Measurements from ENCODE around the gene MYLK3. TPM values are rescaled to one million over a fixed set of nuclear protein-coding genes. Genes with fewer than 3 reads are reported as not detected.
"Not testable (repeated sequence)": the region's sequence is repeated elsewhere in the genome, so short reads cannot be mapped to it uniquely, and the experiment has no call there.

The MYLK3 gene
- total RNA-seq, 2 donors from 2014 or later: 230 to 333 TPM

DNA sequence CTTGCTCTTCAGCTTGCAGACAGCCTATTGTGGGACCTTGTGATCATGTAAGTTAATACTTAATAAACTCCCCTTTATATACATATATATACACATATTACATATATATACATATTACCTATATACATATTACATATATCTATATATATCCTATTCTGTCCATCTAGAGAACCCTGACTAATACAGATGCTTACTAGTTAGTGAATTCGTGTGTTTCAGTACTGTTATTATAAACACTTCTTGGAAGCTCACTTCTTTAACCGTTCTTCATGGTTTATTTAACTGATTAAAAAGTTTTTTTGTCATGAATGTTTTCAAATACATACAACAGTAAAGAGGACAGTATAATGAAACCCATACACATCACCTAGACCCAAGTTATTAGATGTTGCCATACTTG lies 46.1 kb downstream of the MYLK3 start:
- intact Hi-C loops (cut with DNase I): loop anchor here in 1 of 2 donors (10.0 kb wide), 1 partner anchor 103 kb away; no protein-coding TSS in a partner anchor
- DNase-seq: no peak
- ATAC-seq: no peak

- no peak for DNase-seq
- intact Hi-C loops (cut with DNase I): loop anchor here in 1 of 2 donors (10.0 kb wide), 1 partner anchor 103 kb away; no protein-coding TSS in a partner anchor
- ATAC-seq: no peak
Observed at GRCh38 chr16:46701615-46702014, 46.5 kb downstream of the MYLK3 start.

DNA sequence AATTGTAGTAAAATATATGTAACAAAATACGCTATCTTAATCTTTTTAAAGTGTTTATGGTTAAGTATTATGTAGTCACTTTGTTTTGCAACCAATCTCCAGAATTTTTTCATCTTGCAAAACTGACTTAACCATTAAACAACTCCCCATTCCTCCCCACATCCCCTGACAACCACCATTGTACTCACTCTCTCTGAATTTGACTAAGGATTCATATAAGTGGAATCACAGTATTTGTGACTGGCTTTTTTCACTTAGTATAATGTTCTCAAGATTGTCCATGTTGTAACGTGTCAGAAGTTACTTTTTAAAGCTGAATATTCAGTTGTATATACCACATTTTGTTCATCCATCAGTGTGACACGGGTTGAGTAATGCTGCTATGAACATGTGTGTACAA lies 48.1 kb downstream of the MYLK3 start:
- DNase-seq (no peak), ATAC-seq (no peak)
- intact Hi-C loops (cut with DNase I): loop anchor here in 1 of 2 donors (10.0 kb wide), 1 partner anchor 105 kb away; no protein-coding TSS in a partner anchor

DNA sequence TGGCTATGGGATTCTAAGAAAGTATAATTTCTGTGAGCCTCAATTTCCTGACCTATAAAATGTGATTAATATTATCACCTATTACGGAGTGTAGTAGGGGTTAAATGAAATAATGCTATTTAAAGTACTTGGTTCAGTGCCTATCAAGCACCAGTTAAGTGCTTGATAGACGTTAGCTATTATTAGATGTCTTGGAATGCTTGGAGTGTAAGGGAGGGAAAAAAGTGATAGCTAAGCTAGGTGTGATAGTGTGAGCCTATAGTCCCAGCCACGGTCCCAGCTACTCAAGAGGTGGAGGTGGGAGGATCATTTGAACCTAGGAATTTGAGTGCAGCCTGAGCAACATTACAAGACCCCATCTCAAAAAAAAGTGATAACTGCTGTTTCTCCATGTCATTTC lies 51.2 kb downstream of the MYLK3 start:
- DNase-seq: no peak
- ATAC-seq: peak; percentile 29 to 68
- intact Hi-C loops (cut with DNase I): loop anchor here in 1 of 2 donors (10.0 kb wide), 1 partner anchor 108 kb away; no protein-coding TSS in a partner anchor

DNA sequence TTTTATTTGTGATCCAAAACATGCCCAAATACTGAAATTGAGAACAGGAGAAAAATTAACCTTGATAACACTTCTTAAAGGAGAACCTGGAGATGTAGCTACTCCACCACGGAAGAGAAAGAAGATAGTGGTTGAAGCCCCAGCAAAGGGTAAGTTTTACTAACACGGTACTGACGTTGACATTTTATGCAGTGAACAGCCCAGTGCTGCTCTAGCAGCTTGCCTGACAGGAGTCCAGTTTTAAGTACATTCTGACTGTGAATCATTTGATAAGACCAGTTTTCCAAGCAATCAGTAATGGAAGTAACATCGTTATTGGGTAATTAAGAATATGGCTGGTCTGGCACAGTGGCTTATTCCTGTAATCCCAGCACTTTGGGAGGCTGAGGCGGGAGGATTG lies 52.2 kb downstream of the MYLK3 start:
- ATAC-seq (peak in 1 of 2 donors; percentile 52), DNase-seq (no peak)
- intact Hi-C loops (cut with DNase I): loop anchor here in 1 of 2 donors (10.0 kb wide), 1 partner anchor 109 kb away; no protein-coding TSS in a partner anchor

DNA sequence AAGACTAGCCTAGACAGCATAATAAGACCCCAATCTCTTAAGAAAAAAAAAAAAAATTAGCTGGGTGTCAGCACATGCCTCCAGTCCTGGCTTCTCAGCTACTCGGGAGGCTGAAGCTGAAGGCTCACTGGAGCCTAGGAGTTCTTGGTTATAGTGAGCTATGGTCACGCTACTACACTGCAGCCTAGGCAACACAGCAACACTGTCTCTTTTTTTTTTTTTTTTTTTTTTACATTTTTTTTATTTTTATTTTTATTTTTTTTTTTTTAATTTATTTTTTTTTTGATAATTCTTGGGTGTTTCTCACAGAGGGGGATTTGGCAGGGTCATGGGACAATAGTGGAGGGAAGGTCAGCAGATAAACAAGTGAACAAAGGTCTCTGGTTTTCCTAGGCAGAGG lies 54.5 kb downstream of the MYLK3 start:
- intact Hi-C loops (cut with DNase I): loop anchor here in 1 of 2 donors (10.0 kb wide), 1 partner anchor 111 kb away; no protein-coding TSS in a partner anchor
- ATAC-seq: no peak

GRCh38 chr16:46691726-46692125 lies 56.4 kb downstream of the MYLK3 start:
- ATAC-seq (no peak), DNase-seq (no peak)
- intact Hi-C loops (cut with DNase I): loop anchor here in 1 of 2 donors (10.0 kb wide), 1 partner anchor 113 kb away; no protein-coding TSS in a partner anchor

More for the DNA sequence above, 54.5 kb downstream of the MYLK3 start:
- no peak for DNase-seq

GRCh38 chr16:46690281-46691178 lies 57.6 kb downstream of the MYLK3 start:
- intact Hi-C loops (cut with DNase I): loop anchor here in 1 of 2 donors (10.0 kb wide), 1 partner anchor 114 kb away; no protein-coding TSS in a partner anchor
- ATAC-seq (no peak), DNase-seq (no peak)

GRCh38 chr16:46689365-46690280 lies 58.5 kb downstream of the MYLK3 start, which contains the start of gene ORC6:
ORC6 (plus strand) TSS chr16:46689659; CDS start chr16:46689706, 47 bp downstream.
- peak; percentile 91 to 95 for ATAC-seq
- intact Hi-C loops (cut with DNase I): loop anchor here (10.0 kb wide), 2 partner anchors 105 to 115 kb away; no protein-coding TSS in a partner anchor
- DNase-seq: peak; percentile 99

DNA sequence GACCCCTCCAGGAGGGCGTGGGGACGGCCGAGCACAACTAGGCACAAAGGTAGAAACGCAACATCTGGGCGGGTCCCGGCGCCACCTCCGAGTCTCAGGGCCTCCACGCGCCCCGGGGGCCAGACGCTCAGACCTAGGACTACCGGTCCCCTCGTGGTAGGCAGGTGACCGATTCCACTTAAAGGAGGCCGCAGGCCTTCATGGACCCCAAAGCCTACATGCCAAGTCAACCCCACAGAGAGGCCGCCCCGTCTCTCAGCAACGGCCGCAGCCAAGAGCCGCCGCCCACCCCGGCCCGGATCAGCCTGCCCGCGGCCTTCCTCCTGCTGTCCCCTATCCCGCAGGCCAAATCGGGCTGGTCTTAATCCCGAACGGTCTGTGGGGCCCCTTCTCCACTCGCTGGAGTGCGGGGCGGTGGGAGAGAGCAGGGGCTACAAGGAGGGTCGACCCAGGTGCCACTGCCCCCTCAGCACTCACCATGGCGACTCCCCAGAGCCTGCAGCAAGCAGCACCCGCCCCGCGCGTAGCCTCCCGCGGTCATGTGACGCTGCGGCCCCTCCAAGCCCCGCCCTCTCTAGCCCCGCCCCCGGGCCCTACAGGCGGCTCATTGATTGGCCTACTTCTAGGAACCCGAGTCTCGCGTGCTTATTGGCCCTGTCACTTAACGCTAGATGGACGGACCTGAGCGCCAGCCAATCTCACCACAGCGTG lies 59.3 kb downstream of the MYLK3 start, which contains the start of gene VPS35:
Gene VPS35 (minus strand): TSS at position 525 of the 711 bp plus-strand sequence. CDS start 45 bp downstream, at position 480.
- ATAC-seq (peak; percentile 97 to 98), DNase-seq (peak; percentile 99)
- intact Hi-C loops (cut with DNase I): loop anchor here in 1 of 2 donors (10.0 kb wide), 1 partner anchor 106 kb away; no protein-coding TSS in a partner anchor

DNA sequence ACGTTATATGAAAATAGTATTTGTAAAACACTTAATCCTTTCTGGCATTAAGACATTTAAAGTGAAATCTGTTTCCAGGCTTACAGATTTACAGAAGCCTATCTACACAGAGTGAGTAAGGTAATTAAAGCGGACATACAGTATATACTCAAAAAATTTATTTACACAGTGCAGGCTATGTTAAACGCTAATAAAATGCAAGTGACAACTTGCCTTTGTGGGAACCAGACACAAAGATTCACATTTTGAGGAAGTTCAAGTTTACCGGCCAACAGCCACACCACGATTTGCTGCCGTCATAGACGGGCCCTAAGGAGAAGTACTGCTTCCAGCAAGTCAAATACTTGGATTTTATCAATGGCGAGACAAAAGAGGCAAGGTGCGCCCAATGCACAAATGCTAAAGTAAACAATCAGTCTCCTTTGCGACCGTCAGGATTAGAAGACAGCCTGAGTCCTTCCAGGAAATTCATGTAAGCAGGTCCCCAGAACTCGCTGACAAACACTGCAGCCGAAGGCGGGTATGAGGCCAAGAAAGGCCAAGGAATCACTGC lies 60.0 kb downstream of the MYLK3 start:
- ATAC-seq (no peak), DNase-seq (peak; percentile 33)
- intact Hi-C loops (cut with DNase I): loop anchor here in 1 of 2 donors (10.0 kb wide), 1 partner anchor 107 kb away; no protein-coding TSS in a partner anchor

DNA sequence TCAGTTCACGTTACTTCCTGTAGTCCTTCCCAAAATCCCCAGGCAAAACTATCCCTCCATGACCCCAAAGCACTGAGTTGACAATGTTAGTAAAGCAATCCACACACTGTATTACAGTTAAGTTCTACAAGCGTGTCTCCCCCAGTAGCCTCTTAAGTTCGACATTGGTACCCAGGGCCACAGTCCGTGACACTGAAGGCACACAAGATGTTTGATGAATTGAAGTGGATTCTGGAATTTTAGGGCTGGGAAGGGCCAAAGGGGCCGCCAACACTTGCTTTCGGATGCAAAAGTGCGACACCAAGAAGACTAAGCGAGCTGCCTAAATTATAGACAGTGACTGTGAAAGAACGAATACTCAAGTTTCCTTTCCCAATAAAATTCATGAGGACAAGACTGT lies 60.7 kb downstream of the MYLK3 start:
- no peak for ATAC-seq
- no peak for DNase-seq
- intact Hi-C loops (cut with DNase I): loop anchor here in 1 of 2 donors (10.0 kb wide), 1 partner anchor 107 kb away; no protein-coding TSS in a partner anchor

- no peak for DNase-seq
- intact Hi-C loops (cut with DNase I): loop anchor here in 1 of 2 donors (10.0 kb wide), 1 partner anchor 108 kb away; no protein-coding TSS in a partner anchor
- ATAC-seq: no peak
Observed at GRCh38 chr16:46686815-46687473, 61.2 kb downstream of the MYLK3 start.

GRCh38 chr16:46681867-46682266 lies 66.3 kb downstream of the MYLK3 start:
- intact Hi-C loops (cut with DNase I): loop anchor here in 1 of 2 donors (10.0 kb wide), 1 partner anchor 113 kb away; no protein-coding TSS in a partner anchor
- DNase-seq, ATAC-seq: not testable (repeated sequence)

- DNase-seq; ATAC-seq; intact Hi-C loops (cut with DNase I): not testable (repeated sequence)
Observed at GRCh38 chr16:46677943-46678342, 70.2 kb downstream of the MYLK3 start.

DNA sequence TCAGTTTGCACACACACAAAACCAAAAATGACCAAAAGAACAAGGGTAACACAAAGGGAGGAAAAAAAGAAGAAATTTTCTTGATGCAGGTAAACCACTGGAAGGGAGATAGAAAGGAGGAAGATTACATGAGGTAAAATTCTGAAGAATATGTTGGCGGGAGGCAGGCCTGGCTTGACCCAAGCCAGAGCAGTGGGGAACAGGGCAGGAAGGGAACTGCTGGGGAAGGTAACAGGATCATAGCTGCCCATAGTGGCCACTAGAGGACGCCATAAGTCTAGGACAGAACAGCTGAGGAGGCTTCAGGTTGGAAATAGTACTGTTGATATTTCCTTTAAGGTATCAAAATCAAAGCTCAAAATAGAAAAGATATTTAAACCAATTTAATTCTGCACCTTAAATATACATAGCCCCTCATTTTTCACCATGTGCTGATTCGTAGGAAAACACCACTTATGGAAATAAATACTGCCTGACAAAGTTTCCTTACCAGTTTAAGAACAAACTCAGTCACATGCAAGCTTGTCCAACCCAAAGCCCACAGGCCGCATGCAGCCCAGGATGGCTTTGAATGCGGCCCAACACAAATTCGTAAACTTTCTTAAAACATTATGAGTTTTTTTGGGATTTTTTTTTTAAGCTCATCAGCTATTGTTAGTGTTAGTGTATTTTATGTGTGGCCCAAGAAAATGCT lies 74.7 kb downstream of the MYLK3 start:
- intact Hi-C loops (cut with DNase I): loop anchor here in 1 of 2 donors (5.0 kb wide), 1 partner anchor 234 kb away; no protein-coding TSS in a partner anchor

More for the DNA sequence above, 74.7 kb downstream of the MYLK3 start:
- ATAC-seq (peak; percentile 82 to 91), DNase-seq (peak; percentile 37)
